OCI-LY1 (cell line): ENCODE results near the gene VWA5B1.

Experiments
- EZH2 ChIP-seq: fragments of 200-600 bp; sonication (generic), shearing (Covaris generic); IDR thresholded peaks from 2 replicates; pipeline ENCODE4 v1.8.0; 2017; ENCODE audit warnings: borderline replicate concordance, mixed run types, mild to moderate bottlenecking, antibody characterized with exemption, low read length, moderate library complexity, mixed read lengths
- TF ChIP-seq, protein P1 (sequence below): fragments of 200-600 bp; sonication (generic), shearing (Covaris generic); IDR thresholded peaks from 2 replicates; pipeline ENCODE4 v1.5.1; 2017; ENCODE audit warnings: mild to moderate bottlenecking, antibody characterized with exemption, low read length, moderate library complexity, mixed read lengths

DNA sequence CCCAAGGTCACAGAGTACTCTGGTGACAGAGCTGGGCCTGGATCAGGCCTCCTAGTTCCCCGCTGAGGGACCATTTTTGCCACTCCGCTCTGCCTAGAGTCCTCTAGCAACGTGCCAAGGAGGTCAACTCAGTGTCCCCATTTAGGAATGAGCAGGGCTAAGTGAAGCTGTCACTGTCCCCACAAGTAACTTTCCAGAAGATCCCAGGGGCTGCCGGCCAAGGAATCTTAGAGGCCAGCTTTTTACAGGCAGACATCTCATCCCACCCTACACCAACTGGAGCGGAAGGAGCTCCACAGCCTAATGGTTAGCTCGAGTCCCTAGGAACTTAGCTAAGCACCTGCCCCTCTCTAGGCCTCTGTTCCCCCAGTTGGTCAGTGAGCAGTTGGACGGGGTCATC, 59.7 kb downstream of the VWA5B1 start:
- TF ChIP-seq, protein P1, sequence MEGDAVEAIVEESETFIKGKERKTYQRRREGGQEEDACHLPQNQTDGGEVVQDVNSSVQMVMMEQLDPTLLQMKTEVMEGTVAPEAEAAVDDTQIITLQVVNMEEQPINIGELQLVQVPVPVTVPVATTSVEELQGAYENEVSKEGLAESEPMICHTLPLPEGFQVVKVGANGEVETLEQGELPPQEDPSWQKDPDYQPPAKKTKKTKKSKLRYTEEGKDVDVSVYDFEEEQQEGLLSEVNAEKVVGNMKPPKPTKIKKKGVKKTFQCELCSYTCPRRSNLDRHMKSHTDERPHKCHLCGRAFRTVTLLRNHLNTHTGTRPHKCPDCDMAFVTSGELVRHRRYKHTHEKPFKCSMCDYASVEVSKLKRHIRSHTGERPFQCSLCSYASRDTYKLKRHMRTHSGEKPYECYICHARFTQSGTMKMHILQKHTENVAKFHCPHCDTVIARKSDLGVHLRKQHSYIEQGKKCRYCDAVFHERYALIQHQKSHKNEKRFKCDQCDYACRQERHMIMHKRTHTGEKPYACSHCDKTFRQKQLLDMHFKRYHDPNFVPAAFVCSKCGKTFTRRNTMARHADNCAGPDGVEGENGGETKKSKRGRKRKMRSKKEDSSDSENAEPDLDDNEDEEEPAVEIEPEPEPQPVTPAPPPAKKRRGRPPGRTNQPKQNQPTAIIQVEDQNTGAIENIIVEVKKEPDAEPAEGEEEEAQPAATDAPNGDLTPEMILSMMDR = no peak
- no peak for TF ChIP-seq EZH2
